HepG2 (cell line): ENCODE measurements around the gene EXOC6B. TPM values are rescaled to one million over a fixed set of nuclear protein-coding genes. Genes with fewer than 3 reads are reported as not detected.

Source experiments
- ATF7-NPFF ChIP-seq: sonication (generic); formaldehyde crosslinking; IDR thresholded peaks from 2 replicates; pipeline ENCODE4 v1.8.1; 2023; ENCODE audit warnings: mild to moderate bottlenecking, low read depth, missing genetic modification reagents, moderate library complexity
- ELF1 ChIP-seq: sonication (generic); formaldehyde crosslinking; IDR thresholded peaks from 2 replicates; pipeline ENCODE4 v1.4.0; 2020; ENCODE audit warnings: missing genetic modification reagents
- EZH2 ChIP-seq: conservative IDR thresholded peaks from 2 replicates; pipeline ENCODE4 v1.6.1; 2012; ENCODE audit warnings: mild to moderate bottlenecking, low read depth, low read length, moderate library complexity
- HNRNPL ChIP-seq: fragments of 200-400 bp; formaldehyde crosslinking; IDR thresholded peaks from 2 replicates; pipeline ENCODE4 v1.6.1; 2017; ENCODE audit warnings: mild to moderate bottlenecking, low read depth, low read length
- HNRNPLL ChIP-seq: fragments of 200-400 bp; formaldehyde crosslinking; IDR thresholded peaks from 2 replicates; pipeline ENCODE4 v1.6.1; 2017; ENCODE audit warnings: mild to moderate bottlenecking, low read depth, low read length; ENCODE audit not compliant: poor library complexity, severe bottlenecking
- MTF2 ChIP-seq: sonication (generic); formaldehyde crosslinking; IDR thresholded peaks from 2 replicates; pipeline ENCODE4 v1.5.0; 2020; ENCODE audit warnings: missing genetic modification reagents, borderline replicate concordance
- MYC ChIP-seq: sonication (generic); formaldehyde crosslinking; IDR thresholded peaks from 2 replicates; pipeline ENCODE4 v1.9.0; 2021; ENCODE audit warnings: missing genetic modification reagents, borderline replicate concordance
- PCBP2 ChIP-seq: fragments of 200-400 bp; formaldehyde crosslinking; optimal IDR thresholded peaks from 2 replicates; pipeline ENCODE3; 2018; ENCODE audit warnings: low read length, low read depth; ENCODE audit not compliant: poor library complexity, severe bottlenecking
- PHF21A ChIP-seq: sonication (generic); formaldehyde crosslinking; IDR thresholded peaks from 2 replicates; pipeline ENCODE4 v1.5.0; 2020; ENCODE audit warnings: mild to moderate bottlenecking, missing genetic modification reagents
- ZNF124 ChIP-seq: sonication (generic); formaldehyde crosslinking; IDR thresholded peaks from 2 replicates; pipeline ENCODE4 v1.4.0; 2020; ENCODE audit warnings: missing genetic modification reagents
- ZNF547 ChIP-seq: sonication (generic); formaldehyde crosslinking; IDR thresholded peaks from 2 replicates; pipeline ENCODE4 v1.5.1; 2020; ENCODE audit warnings: mild to moderate bottlenecking, missing genetic modification reagents
- ZNF598 ChIP-seq: sonication (generic); formaldehyde crosslinking; IDR thresholded peaks from 2 replicates; pipeline ENCODE4 v1.5.1; 2020; ENCODE audit warnings: mild to moderate bottlenecking, missing genetic modification reagents, borderline replicate concordance
- polyA plus RNA-seq, 8 experiments: library from polyadenylated mRNA; depleted of rRNA in 3 of 8; stranded (reverse) in 7 of 8; unstranded in 1 of 8; fragments of >200 nt; fragmentation: Illumina TruSeq in 4 of 8; extraction: Trizol in 4 of 8; gene quantifications; 2 replicates each; pipeline versions ENCODE4 v1.2.1 to v1.2.3, GENCODE V29; 2011 to 2016; ENCODE audit warnings: low read depth in 4 of 8, missing spikeins in 1 of 8, mixed read lengths in 1 of 8; ENCODE audit not compliant: insufficient read depth in 1 of 8
- total RNA-seq, 5 experiments: library from RNA; depleted of rRNA; stranded (reverse); fragments of >200 nt; fragmentation: Illumina TruSeq; extraction: Trizol; gene quantifications; 2 replicates each; pipeline ENCODE4 v1.2.3, GENCODE V29; 2016; ENCODE audit warnings: low read depth in 1 of 5
- TF ChIP-seq, protein P1 (sequence below): sonication (generic); formaldehyde crosslinking; IDR thresholded peaks from 2 replicates; pipeline ENCODE4 v1.8.1; 2022; ENCODE audit warnings: low read depth, mild to moderate bottlenecking, missing genetic modification reagents
- TF ChIP-seq, protein P2 (sequence below), 2 experiments: fragments of 450-650 bp in 1 of 2; sonication (generic) in 1 of 2; formaldehyde crosslinking in 1 of 2; IDR thresholded peaks; 2 replicates each; pipeline versions ENCODE4 v1.6.1 to v1.8.0; 2016 to 2022; ENCODE audit warnings: antibody characterized with exemption in 1 of 2, mild to moderate bottlenecking in 1 of 2, missing genetic modification reagents in 1 of 2
- TF ChIP-seq, protein P3 (sequence below): sonication (generic); formaldehyde crosslinking; IDR thresholded peaks from 2 replicates; pipeline ENCODE4 v1.5.0; 2020; ENCODE audit warnings: mild to moderate bottlenecking, missing genetic modification reagents

Gene EXOC6B
- total and polyA plus RNA-seq, 2 of the 13 experiments (the other 11 are each of a cell fraction or from before 2014, with no cell fraction given): 9.1 to 15.9 TPM

DNA sequence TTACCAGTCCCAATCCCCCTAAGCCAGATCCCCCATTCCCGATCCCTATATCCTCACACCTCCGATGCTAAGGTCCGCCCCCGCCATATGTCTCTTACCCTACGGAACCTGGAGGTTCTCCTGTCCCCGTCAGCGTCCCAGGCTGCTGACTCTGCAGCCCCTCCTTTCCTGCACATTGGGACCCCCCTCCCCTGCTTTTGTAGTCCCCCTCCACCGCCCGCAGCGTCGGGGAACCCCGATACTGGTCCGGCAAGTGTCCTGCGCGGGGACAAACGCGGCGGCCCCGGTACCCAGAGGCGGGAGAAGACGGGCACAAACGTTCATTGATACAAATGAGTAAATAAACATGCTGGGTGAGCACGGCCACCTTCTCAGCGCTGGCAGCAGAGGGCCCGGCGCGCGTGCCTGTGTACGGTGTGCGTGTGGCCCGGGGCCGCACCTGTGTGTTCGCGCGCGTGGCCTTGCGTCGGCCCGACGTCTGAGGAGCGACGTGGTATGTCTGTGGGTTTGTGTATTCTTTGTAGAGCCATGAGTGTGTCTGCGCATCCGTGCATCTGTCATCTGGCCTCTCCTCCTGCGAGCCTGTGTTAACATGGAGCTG, 676.2 kb downstream of the EXOC6B start (continued):
- TF ChIP-seq PCBP2: peak; percentile 29
- TF ChIP-seq HNRNPL: no peak
- no peak for TF ChIP-seq PHF21A
- TF ChIP-seq MTF2: peak; percentile 83
- TF ChIP-seq, protein P1, sequence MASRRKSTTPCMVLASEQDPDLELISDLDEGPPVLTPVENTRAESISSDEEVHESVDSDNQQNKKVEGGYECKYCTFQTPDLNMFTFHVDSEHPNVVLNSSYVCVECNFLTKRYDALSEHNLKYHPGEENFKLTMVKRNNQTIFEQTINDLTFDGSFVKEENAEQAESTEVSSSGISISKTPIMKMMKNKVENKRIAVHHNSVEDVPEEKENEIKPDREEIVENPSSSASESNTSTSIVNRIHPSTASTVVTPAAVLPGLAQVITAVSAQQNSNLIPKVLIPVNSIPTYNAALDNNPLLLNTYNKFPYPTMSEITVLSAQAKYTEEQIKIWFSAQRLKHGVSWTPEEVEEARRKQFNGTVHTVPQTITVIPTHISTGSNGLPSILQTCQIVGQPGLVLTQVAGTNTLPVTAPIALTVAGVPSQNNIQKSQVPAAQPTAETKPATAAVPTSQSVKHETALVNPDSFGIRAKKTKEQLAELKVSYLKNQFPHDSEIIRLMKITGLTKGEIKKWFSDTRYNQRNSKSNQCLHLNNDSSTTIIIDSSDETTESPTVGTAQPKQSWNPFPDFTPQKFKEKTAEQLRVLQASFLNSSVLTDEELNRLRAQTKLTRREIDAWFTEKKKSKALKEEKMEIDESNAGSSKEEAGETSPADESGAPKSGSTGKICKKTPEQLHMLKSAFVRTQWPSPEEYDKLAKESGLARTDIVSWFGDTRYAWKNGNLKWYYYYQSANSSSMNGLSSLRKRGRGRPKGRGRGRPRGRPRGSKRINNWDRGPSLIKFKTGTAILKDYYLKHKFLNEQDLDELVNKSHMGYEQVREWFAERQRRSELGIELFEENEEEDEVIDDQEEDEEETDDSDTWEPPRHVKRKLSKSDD (CRISPR knock-in tag): 0 out of 2 replicates have a peak, but pooled peaks have one; percentile 28
- TF ChIP-seq, protein P2, sequence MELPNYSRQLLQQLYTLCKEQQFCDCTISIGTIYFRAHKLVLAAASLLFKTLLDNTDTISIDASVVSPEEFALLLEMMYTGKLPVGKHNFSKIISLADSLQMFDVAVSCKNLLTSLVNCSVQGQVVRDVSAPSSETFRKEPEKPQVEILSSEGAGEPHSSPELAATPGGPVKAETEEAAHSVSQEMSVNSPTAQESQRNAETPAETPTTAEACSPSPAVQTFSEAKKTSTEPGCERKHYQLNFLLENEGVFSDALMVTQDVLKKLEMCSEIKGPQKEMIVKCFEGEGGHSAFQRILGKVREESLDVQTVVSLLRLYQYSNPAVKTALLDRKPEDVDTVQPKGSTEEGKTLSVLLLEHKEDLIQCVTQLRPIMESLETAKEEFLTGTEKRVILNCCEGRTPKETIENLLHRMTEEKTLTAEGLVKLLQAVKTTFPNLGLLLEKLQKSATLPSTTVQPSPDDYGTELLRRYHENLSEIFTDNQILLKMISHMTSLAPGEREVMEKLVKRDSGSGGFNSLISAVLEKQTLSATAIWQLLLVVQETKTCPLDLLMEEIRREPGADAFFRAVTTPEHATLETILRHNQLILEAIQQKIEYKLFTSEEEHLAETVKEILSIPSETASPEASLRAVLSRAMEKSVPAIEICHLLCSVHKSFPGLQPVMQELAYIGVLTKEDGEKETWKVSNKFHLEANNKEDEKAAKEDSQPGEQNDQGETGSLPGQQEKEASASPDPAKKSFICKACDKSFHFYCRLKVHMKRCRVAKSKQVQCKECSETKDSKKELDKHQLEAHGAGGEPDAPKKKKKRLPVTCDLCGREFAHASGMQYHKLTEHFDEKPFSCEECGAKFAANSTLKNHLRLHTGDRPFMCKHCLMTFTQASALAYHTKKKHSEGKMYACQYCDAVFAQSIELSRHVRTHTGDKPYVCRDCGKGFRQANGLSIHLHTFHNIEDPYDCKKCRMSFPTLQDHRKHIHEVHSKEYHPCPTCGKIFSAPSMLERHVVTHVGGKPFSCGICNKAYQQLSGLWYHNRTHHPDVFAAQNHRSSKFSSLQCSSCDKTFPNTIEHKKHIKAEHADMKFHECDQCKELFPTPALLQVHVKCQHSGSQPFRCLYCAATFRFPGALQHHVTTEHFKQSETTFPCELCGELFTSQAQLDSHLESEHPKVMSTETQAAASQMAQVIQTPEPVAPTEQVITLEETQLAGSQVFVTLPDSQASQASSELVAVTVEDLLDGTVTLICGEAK (IDR thresholded peaks at IDR 0.05): no peak
- TF ChIP-seq, protein P2 (CRISPR knock-in tag; IDR thresholded peaks at IDR 0.05): 0 out of 2 replicates have a peak, but pooled peaks have one; percentile 10
- no peak for TF ChIP-seq ELF1 (CRISPR knock-in tag)
- TF ChIP-seq HNRNPLL: peak; percentile 11
- no peak for TF ChIP-seq ZNF124 (CRISPR knock-in tag)
- TF ChIP-seq MYC (CRISPR knock-in tag): 0 out of 2 replicates have a peak, but pooled peaks have one; percentile 27
- TF ChIP-seq, protein P3, sequence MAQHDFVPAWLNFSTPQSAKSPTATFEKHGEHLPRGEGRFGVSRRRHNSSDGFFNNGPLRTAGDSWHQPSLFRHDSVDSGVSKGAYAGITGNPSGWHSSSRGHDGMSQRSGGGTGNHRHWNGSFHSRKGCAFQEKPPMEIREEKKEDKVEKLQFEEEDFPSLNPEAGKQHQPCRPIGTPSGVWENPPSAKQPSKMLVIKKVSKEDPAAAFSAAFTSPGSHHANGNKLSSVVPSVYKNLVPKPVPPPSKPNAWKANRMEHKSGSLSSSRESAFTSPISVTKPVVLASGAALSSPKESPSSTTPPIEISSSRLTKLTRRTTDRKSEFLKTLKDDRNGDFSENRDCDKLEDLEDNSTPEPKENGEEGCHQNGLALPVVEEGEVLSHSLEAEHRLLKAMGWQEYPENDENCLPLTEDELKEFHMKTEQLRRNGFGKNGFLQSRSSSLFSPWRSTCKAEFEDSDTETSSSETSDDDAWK: no peak
- TF ChIP-seq EZH2: 0 out of 2 replicates have a peak, but pooled peaks have one; percentile 68
- no peak for TF ChIP-seq ZNF598 (CRISPR knock-in tag)
- TF ChIP-seq ZNF547: 0 out of 2 replicates have a peak, but pooled peaks have one; percentile 18
- peak; percentile 50 for TF ChIP-seq ATF7-NPFF (CRISPR knock-in tag)
